Thyroid gland (tissue), 4 donors: Measurements from ENCODE around the gene SLC41A1.

Source experiments
- CTCF ChIP-seq, 6 experiments: fragments of 200-600 bp in 3 of 6; fragments of 450-650 bp in 3 of 6; sonication (generic) in 3 of 6; IDR thresholded peaks; one replicate each; pipeline ENCODE4 v1.5.1; 2016 to 2019; ENCODE audit warnings: antibody characterized with exemption in 6 of 6, mild to moderate bottlenecking in 2 of 6, inconsistent platforms in 1 of 6, moderate library complexity in 1 of 6
- POLR2A ChIP-seq, 2 donors: fragments of 450-650 bp; IDR thresholded peaks; one replicate each; pipeline ENCODE4 v1.6.1; 2017; ENCODE audit warnings: antibody characterized with exemption in 2 of 2, mild to moderate bottlenecking in 2 of 2, moderate library complexity in 1 of 2

GRCh38 chr1:205750138-205751035, 62.6 kb downstream of the SLC41A1 start, which contains the start of gene NUCKS1:
- peak in 1 of 6 experiments; percentile 5 for TF ChIP-seq CTCF (IDR thresholded peaks at IDR 0.05)
- peak in 1 of 2 donors; percentile 40 for TF ChIP-seq POLR2A (IDR thresholded peaks at IDR 0.05)
